Measurements from ENCODE around the gene PARN. TPM values are rescaled to one million over a fixed set of nuclear protein-coding genes. Genes with fewer than 3 reads are reported as not detected.

PARN gene
- total and polyA plus RNA-seq, 9 of the 15 experiments (the other 6 are each of a cell fraction or from before 2014, with no cell fraction given), result 9.6 to 51.3 (median 40.4) TPM

GRCh38 chr16:14505846-14506245 is 124.2 kb downstream of the PARN start (continued):
- no peak for TF ChIP-seq CUX1 (CRISPR knock-in tag; IDR thresholded peaks at IDR 0.05)
- no peak for TF ChIP-seq L3MBTL2 (IDR thresholded peaks at IDR 0.05)

GRCh38 chr16:14502932-14503741 is 126.9 kb downstream of the PARN start:
- FAIRE-seq (no peak), DNase-seq (ENCODE audit: extremely low read depth in 1 of 4, low spot score in 3 of 4) (peak in 2 of 4 experiments; percentile 35 to 38), ATAC-seq (peak; percentile 74)
- Histone ChIP-seq H3K9me3 (replicated peaks; ENCODE audit: control insufficient read depth, insufficient read depth, low read depth, low read length) (no peaks in the 10 kb centered on the region), H3K27ac (ENCODE audit: extremely low read depth, low read depth, low read length) (peak overlapping the region; percentile 14; the same call in 2 of the 3 replicates), H3K27me3 (ENCODE audit: control insufficient read depth in 2 of 2, insufficient read depth in 2 of 2, low read length in 2 of 2) (no peaks in the 10 kb centered on the region), H3K9ac (ENCODE audit: insufficient read depth in 1 of 2, low read depth in 2 of 2, low read length in 2 of 2) (peak overlapping the region; percentile 21 to 30; a peak in 2 of 4 replicates), H4K20me1 (replicated peaks; ENCODE audit: control insufficient read depth, insufficient read depth, low read length) (no peaks in the 10 kb centered on the region), H2AFZ (ENCODE audit: low read depth, low read length) (peak overlapping the region; percentile 37; the same call in 1 of the 2 replicates), H3K4me3 (no peak overlapping the region), H3K36me3 (ENCODE audit: control insufficient read depth, insufficient read depth, low read length) (no peaks in the 10 kb centered on the region), H3K9me1 (ENCODE audit: control insufficient read depth, insufficient read depth, low read length) (no peaks in the 10 kb centered on the region), H3K4me2 (ENCODE audit: insufficient read depth, low read length) (peak overlapping the region; percentile 57), H3K4me1 (replicated peaks in 1 of 2; ENCODE audit: control insufficient read depth in 2 of 2, insufficient read depth in 2 of 2, low read length in 2 of 2) (peaks cover 8 to 27% of the 10 kb centered on the region in 2 experiments), H3K79me2 (ENCODE audit: control insufficient read depth, insufficient read depth, low read length) (no peaks in the 10 kb centered on the region)
- in situ Hi-C loops (cut with MboI) (no loop called here), intact Hi-C loops (cut with micrococcal nuclease) (no loop called here)
- 15% methylated on average over 9 of the region's 9 CpGs for WGBS (ENCODE audit: insufficient coverage, low coverage, missing lambda C conversion rate)
- POLR2A ChIA-PET, result interaction anchor here (0.5 to 2.3 kb wide), 6 partner anchors 8 to 202 kb away, joined by 3 to 7 read pairs (median 3); no protein-coding TSS in a partner anchor
- CTCF ChIA-PET (ENCODE audit: low intra/inter-chr PET ratio), result no interaction called here
- no TSS peak for BruUV-seq (replicated peaks)
- TF ChIP-seq BACH1 (tag; IDR thresholded peaks at IDR 0.05) (peak; percentile 63; the same call in 1 of the 2 replicates), THRB (CRISPR knock-in tag; conservative IDR thresholded peaks at IDR 0.05) (no peak), WHSC1 (IDR thresholded peaks at IDR 0.05; ENCODE audit: low read length) (no peak), MAFG (tag; conservative IDR thresholded peaks at IDR 0.05) (peak; percentile 90)

Data from K562 (cell line).